HepG2 (cell line): ENCODE data around the gene ALOX12. TPM values are rescaled to one million over a fixed set of nuclear protein-coding genes. Genes with fewer than 3 reads are reported as not detected.

Experiments used
- BCLAF1 ChIP-seq: fragments of 450-650 bp; IDR thresholded peaks from 2 replicates; pipeline ENCODE4 v1.6.1; 2017; ENCODE audit warnings: mild to moderate bottlenecking
- CREB3 ChIP-seq: sonication (generic); formaldehyde crosslinking; IDR thresholded peaks from 2 replicates; pipeline ENCODE4 v1.5.0; 2020; ENCODE audit warnings: missing genetic modification reagents
- DPF2 ChIP-seq: sonication (generic); formaldehyde crosslinking; IDR thresholded peaks from 2 replicates; pipeline ENCODE4 v1.4.0; 2020; ENCODE audit warnings: mild to moderate bottlenecking, low read depth, missing genetic modification reagents, borderline replicate concordance
- FOSL2 ChIP-seq: sonication (generic); formaldehyde crosslinking; IDR thresholded peaks from 2 replicates; pipeline ENCODE4 v1.4.0; 2020; ENCODE audit warnings: missing genetic modification reagents
- HIC2 ChIP-seq: sonication (generic); formaldehyde crosslinking; IDR thresholded peaks from 2 replicates; pipeline ENCODE4 v1.9.0; 2022; ENCODE audit warnings: low read depth, missing genetic modification reagents
- HNRNPLL ChIP-seq: fragments of 200-400 bp; formaldehyde crosslinking; IDR thresholded peaks from 2 replicates; pipeline ENCODE4 v1.6.1; 2017; ENCODE audit warnings: mild to moderate bottlenecking, low read depth, low read length; ENCODE audit not compliant: poor library complexity, severe bottlenecking
- NFKB2 ChIP-seq: sonication (generic); formaldehyde crosslinking; IDR thresholded peaks from 2 replicates; pipeline ENCODE4 v1.4.0; 2020; ENCODE audit warnings: missing genetic modification reagents, borderline replicate concordance
- NFYC ChIP-seq: IDR thresholded peaks from 2 replicates; pipeline ENCODE4 v1.6.1; 2016; ENCODE audit warnings: missing genetic modification reagents, missing compliant biosample characterization
- RARG ChIP-seq: sonication (generic); formaldehyde crosslinking; IDR thresholded peaks from 2 replicates; pipeline ENCODE4 v1.4.0; 2020; ENCODE audit warnings: low read depth, mild to moderate bottlenecking, missing genetic modification reagents
- TCF7L2 ChIP-seq: IDR thresholded peaks from 2 replicates; pipeline ENCODE4 v1.6.1; 2011; ENCODE audit warnings: mild to moderate bottlenecking, low read depth, low read length, moderate library complexity
- USF2 ChIP-seq, 2 experiments: sonication (generic) in 1 of 2; formaldehyde crosslinking in 1 of 2; IDR thresholded peaks; 2 replicates each; pipeline versions ENCODE4 v1.5.1 to v1.6.1; 2011 to 2020; ENCODE audit warnings: borderline replicate concordance in 1 of 2, low read depth in 1 of 2, low read length in 1 of 2, mild to moderate bottlenecking in 1 of 2, missing genetic modification reagents in 1 of 2, moderate library complexity in 1 of 2
- ZKSCAN8 ChIP-seq: IDR thresholded peaks from 2 replicates; pipeline ENCODE4 v1.6.1; 2016; ENCODE audit warnings: borderline replicate concordance, missing genetic modification reagents, missing compliant biosample characterization
- ZNF562 ChIP-seq: sonication (generic); formaldehyde crosslinking; IDR thresholded peaks from 2 replicates; pipeline ENCODE4 v1.8.0; 2022; ENCODE audit warnings: missing genetic modification reagents, borderline replicate concordance
- ZNF674 ChIP-seq: sonication (generic); formaldehyde crosslinking; IDR thresholded peaks from 2 replicates; pipeline ENCODE4 v1.5.0; 2020; ENCODE audit warnings: low read depth, mild to moderate bottlenecking, missing genetic modification reagents
- polyA plus RNA-seq, 8 experiments: library from polyadenylated mRNA; depleted of rRNA in 3 of 8; stranded (reverse) in 7 of 8; unstranded in 1 of 8; fragments of >200 nt; fragmentation: Illumina TruSeq in 4 of 8; extraction: Trizol in 4 of 8; gene quantifications; 2 replicates each; pipeline versions ENCODE4 v1.2.1 to v1.2.3, GENCODE V29; 2011 to 2016; ENCODE audit warnings: low read depth in 4 of 8, missing spikeins in 1 of 8, mixed read lengths in 1 of 8; ENCODE audit not compliant: insufficient read depth in 1 of 8
- total RNA-seq, 5 experiments: library from RNA; depleted of rRNA; stranded (reverse); fragments of >200 nt; fragmentation: Illumina TruSeq; extraction: Trizol; gene quantifications; 2 replicates each; pipeline ENCODE4 v1.2.3, GENCODE V29; 2016; ENCODE audit warnings: low read depth in 1 of 5

The ALOX12 gene
- total and polyA plus RNA-seq, 2 of the 13 experiments (the other 11 are each of a cell fraction or from before 2014, with no cell fraction given) = not detected

GRCh38 chr17:7014261-7014994 is 18.6 kb downstream of the ALOX12 start (continued):
- no peak for TF ChIP-seq HIC2 (CRISPR knock-in tag)
- no peak for TF ChIP-seq RARG (CRISPR knock-in tag)
- peak; percentile 58; the same call in 1 of the 2 replicates for TF ChIP-seq FOSL2
- no peak for TF ChIP-seq USF2 (IDR thresholded peaks at IDR 0.05; ENCODE audit: low read depth, low read length)
- TF ChIP-seq USF2 (CRISPR knock-in tag; IDR thresholded peaks at IDR 0.05; ENCODE audit: borderline replicate concordance) = 0 out of 2 replicates have a peak, but pooled peaks have one; percentile 49
- peak; percentile 82 for TF ChIP-seq NFYC (CRISPR knock-in tag)
- TF ChIP-seq ZNF562 (CRISPR knock-in tag) = no peak
- TF ChIP-seq CREB3 (CRISPR knock-in tag) = no peak
- no peak for TF ChIP-seq BCLAF1
- peak; percentile 15; the same call in 1 of the 2 replicates for TF ChIP-seq NFKB2 (CRISPR knock-in tag)
- TF ChIP-seq TCF7L2 = no peak
- no peak; the same call in 1 of the 2 replicates for TF ChIP-seq ZKSCAN8 (CRISPR knock-in tag)
- no peak for TF ChIP-seq ZNF674
- no peak; the same call in 1 of the 2 replicates for TF ChIP-seq DPF2
- peak; percentile 66 for TF ChIP-seq HNRNPLL
